Calu3 (cell line): ENCODE data around the gene DOHH. TPM values are rescaled to one million over a fixed set of nuclear protein-coding genes. Genes with fewer than 3 reads are reported as not detected.

ENCODE experiments used
- BruUV-seq: library from RNA; stranded (reverse); fragments of 400-500 nt; replicated peaks from 2 replicates; lab custom pipeline; 2021; lab: Mats Ljungman, UMichigan
- CTCF ChIA-PET: fragments of 300-600 bp; sonication (Branson Sonifier 250); formaldehyde crosslinking; loops from one replicate; lab custom pipeline; 2022; ENCODE audit warnings: antibody characterized with exemption; lab: Charles Lee
- DNase-seq: peaks from one replicate; pipeline ENCODE4 v3.0.0; 2022
- H3K27ac Mint-ChIP-seq: one replicate; pipeline ENCODE4 v1.8.0; 2022; ENCODE audit warnings: mixed read lengths; ENCODE audit not compliant: unreplicated experiment
- H3K27me3 Mint-ChIP-seq: one replicate; pipeline ENCODE4 v1.8.0; 2022; ENCODE audit warnings: mixed read lengths; ENCODE audit not compliant: unreplicated experiment
- H3K36me3 Mint-ChIP-seq: one replicate; pipeline ENCODE4 v1.8.0; 2022; ENCODE audit warnings: mild to moderate bottlenecking, moderate library complexity, mixed read lengths; ENCODE audit not compliant: insufficient read depth, unreplicated experiment
- H3K4me1 Mint-ChIP-seq: one replicate; pipeline ENCODE4 v1.8.0; 2022; ENCODE audit warnings: mild to moderate bottlenecking, low read depth, mixed read lengths; ENCODE audit not compliant: unreplicated experiment
- H3K4me3 Mint-ChIP-seq: one replicate; pipeline ENCODE4 v1.8.0; 2022; ENCODE audit warnings: mild to moderate bottlenecking, low read depth, moderate library complexity, mixed read lengths; ENCODE audit not compliant: unreplicated experiment
- H3K9me3 Mint-ChIP-seq: one replicate; pipeline ENCODE4 v1.8.0; 2022; ENCODE audit warnings: low read depth, mixed read lengths; ENCODE audit not compliant: unreplicated experiment
- CTCF ChIP-seq: fragments of 200-600 bp; IDR thresholded peaks from one replicate; pipeline ENCODE4 v1.8.0; 2022; ENCODE audit warnings: antibody characterized with exemption; ENCODE audit not compliant: unreplicated experiment
- intact Hi-C: fragments of 100-400 bp; cut with micrococcal nuclease; formaldehyde crosslinking; loops from one replicate; pipeline ENCODE4 v1.10.0; 2022; ENCODE audit not compliant: unreplicated experiment
- total RNA-seq: library from RNA; stranded (reverse); gene quantifications from 2 replicates; pipeline ENCODE4 v1.2.3, GENCODE V29; 2022

The DOHH gene
- total RNA-seq, 1 experiment from 2014 or later: 11.6 TPM

- DNase-seq: no peak
Observed at GRCh38 chr19:3547301-3547731, 46.8 kb upstream of the DOHH start.

GRCh38 chr19:3546119-3546518, 45.6 kb upstream of the DOHH start:
- DNase-seq: no peak
- no TSS peak for BruUV-seq
- peaks cover 30% of the 10 kb centered on the region for H3K36me3 Mint-ChIP-seq
- H3K27me3 Mint-ChIP-seq: no peaks in the 10 kb centered on the region
- H3K9me3 Mint-ChIP-seq: no peaks in the 10 kb centered on the region
- peaks cover 12% of the 10 kb centered on the region for H3K4me1 Mint-ChIP-seq
- TF ChIP-seq CTCF: no peak
- intact Hi-C loops: no loop called here
- H3K27ac Mint-ChIP-seq: no peak overlapping the region
- CTCF ChIA-PET: no interaction called here
- H3K4me3 Mint-ChIP-seq: no peak overlapping the region

More at GRCh38 chr19:3547301-3547731, 46.8 kb upstream of the DOHH start:
- BruUV-seq: no TSS peak
- H3K4me3 Mint-ChIP-seq: no peak overlapping the region
- intact Hi-C loops: no loop called here
- CTCF ChIA-PET: no interaction called here
- H3K9me3 Mint-ChIP-seq: no peaks in the 10 kb centered on the region
- H3K27me3 Mint-ChIP-seq: no peaks in the 10 kb centered on the region
- peaks cover 31% of the 10 kb centered on the region for H3K36me3 Mint-ChIP-seq
- peak; percentile 40 for TF ChIP-seq CTCF
- no peak overlapping the region for H3K27ac Mint-ChIP-seq
- H3K4me1 Mint-ChIP-seq: peaks cover 12% of the 10 kb centered on the region

GRCh38 chr19:3545669-3546034, 45.2 kb upstream of the DOHH start:
- CTCF ChIA-PET: interaction anchor here (1.0 to 1.1 kb wide), 2 partner anchors 9 to 23 kb away, joined by 3 read pairs; no protein-coding TSS in a partner anchor
- Mint-ChIP-seq H3K4me1 (peaks cover 12% of the 10 kb centered on the region), H3K4me3 (no peak overlapping the region), H3K9me3 (no peaks in the 10 kb centered on the region), H3K27me3 (no peaks in the 10 kb centered on the region), H3K27ac (no peak overlapping the region), H3K36me3 (peaks cover 25% of the 10 kb centered on the region)
- no TSS peak for BruUV-seq
- intact Hi-C loops: no loop called here
- TF ChIP-seq CTCF: no peak
- DNase-seq: no peak

- intact Hi-C loops: no loop called here
- Mint-ChIP-seq H3K27me3 (no peaks in the 10 kb centered on the region), H3K4me3 (no peak overlapping the region), H3K27ac (no peak overlapping the region), H3K4me1 (peaks cover 12% of the 10 kb centered on the region), H3K36me3 (peaks cover 28% of the 10 kb centered on the region), H3K9me3 (no peaks in the 10 kb centered on the region)
- TF ChIP-seq CTCF: peak; percentile 75
- CTCF ChIA-PET: interaction anchor here (0.6 to 1.1 kb wide), 6 partner anchors 8 to 260 kb away, joined by 3 to 6 read pairs (median 3); no protein-coding TSS in a partner anchor
- BruUV-seq: no TSS peak
- peak; percentile 80 for DNase-seq
Observed at GRCh38 chr19:3544742-3545668, 44.5 kb upstream of the DOHH start.
